HFF-Myc (cell line): Measurements from ENCODE around the gene TOGARAM2.

ENCODE experiments used
- DNase-seq: peaks from one replicate; pipeline ENCODE4 v3.0.0-alpha.2; 2011; ENCODE audit warnings: low read depth; ENCODE audit errors: extremely low read depth
- H3K4me3 ChIP-seq: replicated peaks from 2 replicates; pipeline ENCODE4 v1.5.1; 2011; ENCODE audit warnings: low read depth, mild to moderate bottlenecking, control low read depth, low read length
- CTCF ChIP-seq: IDR thresholded peaks from 2 replicates; pipeline ENCODE4 v1.5.1; 2012; ENCODE audit warnings: mild to moderate bottlenecking, low read depth, low read length, control low read depth; ENCODE audit errors: missing control alignments

Gene TOGARAM2

GRCh38 chr2:28950941-28951630 lies 30.0 kb upstream of the TOGARAM2 start:
- no peak for TF ChIP-seq CTCF
- DNase-seq, result no peak
- H3K4me3 ChIP-seq, result no peak overlapping the region

GRCh38 chr2:28951910-28952835 lies 28.9 kb upstream of the TOGARAM2 start:
- no peak for DNase-seq
- TF ChIP-seq CTCF, result no peak
- H3K4me3 ChIP-seq, result no peak overlapping the region

DNA sequence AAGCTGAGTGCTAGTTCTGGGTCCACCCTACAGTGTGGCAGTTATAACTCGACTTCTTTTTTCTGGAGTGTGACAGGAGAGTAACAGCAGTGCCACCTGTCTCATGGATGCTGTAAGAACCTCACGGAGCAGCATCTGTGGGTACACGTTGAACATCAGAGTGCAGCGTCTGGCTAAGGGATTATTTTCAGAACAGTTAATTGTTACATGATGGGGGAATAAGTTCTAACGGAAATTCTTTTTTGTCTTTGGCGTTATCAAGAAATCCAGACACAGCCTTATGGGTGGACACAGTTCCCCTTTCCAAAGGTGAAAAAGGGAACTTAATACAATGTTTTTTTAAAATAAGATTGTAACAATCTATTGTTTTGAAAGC lies 28.3 kb upstream of the TOGARAM2 start:
- no peak for DNase-seq
- TF ChIP-seq CTCF, result no peak
- no peak overlapping the region for H3K4me3 ChIP-seq

DNA sequence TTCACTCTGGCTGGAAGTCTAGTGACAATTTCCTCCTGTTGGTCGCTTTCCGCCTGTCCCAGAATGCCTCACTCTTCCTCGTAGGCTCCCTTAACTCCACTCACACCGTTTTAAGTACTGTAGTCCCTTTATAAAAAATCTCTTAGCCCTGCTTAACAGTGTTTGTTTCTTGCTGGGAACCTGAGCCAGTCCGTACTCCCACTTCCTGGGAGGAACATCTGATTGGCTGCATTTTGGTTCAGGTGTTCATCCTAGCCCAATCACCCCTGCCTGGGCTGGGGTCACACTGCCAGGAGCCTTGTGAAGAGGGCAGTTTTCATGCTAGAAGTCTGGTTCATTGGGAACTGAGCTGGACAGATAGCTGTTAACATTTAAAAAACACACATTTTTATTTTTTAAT lies 25.6 kb upstream of the TOGARAM2 start:
- no peak overlapping the region for H3K4me3 ChIP-seq
- TF ChIP-seq CTCF, result no peak
- no peak for DNase-seq

DNA sequence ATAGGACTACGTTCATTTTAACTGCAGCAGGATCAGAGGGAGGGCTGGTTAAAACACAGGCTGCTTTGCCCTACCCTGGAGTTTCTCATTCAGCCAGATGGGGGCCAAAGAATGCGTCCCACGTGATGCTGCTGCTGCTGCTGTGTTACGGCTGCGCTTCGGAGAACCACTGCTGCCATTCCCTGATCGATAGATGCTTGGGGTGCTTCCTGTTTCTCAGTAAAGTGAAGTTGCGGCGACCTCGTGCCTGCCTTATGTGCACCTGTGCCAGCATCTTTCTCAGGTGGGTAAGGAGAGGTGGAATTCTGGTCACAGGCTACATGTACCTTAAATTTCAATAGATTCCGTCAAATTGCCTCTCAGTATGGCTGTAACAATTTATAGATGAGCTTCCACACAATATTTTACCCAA lies 24.7 kb upstream of the TOGARAM2 start:
- no peak for TF ChIP-seq CTCF
- DNase-seq, result no peak
- no peak overlapping the region for H3K4me3 ChIP-seq

- no peak overlapping the region for H3K4me3 ChIP-seq
- peak; percentile 45 for TF ChIP-seq CTCF
- no peak for DNase-seq
These were observed 24.2 kb upstream of the TOGARAM2 start for GRCh38 chr2:28956890-28957289.
